GM12801 (cell line): Measurements from ENCODE around the gene GPR61.

Source experiments
- CTCF ChIP-seq: IDR thresholded peaks from one replicate; pipeline ENCODE4 v1.5.1; 2011; ENCODE audit warnings: control low read depth; ENCODE audit not compliant: insufficient read length; ENCODE audit errors: extremely low read depth

The GPR61 gene

GRCh38 chr1:109500941-109501381, 38.7 kb upstream of the GPR61 start:
- no peak for TF ChIP-seq CTCF

- no peak for TF ChIP-seq CTCF
Measured at GRCh38 chr1:109501644-109502363, 37.9 kb upstream of the GPR61 start.

DNA sequence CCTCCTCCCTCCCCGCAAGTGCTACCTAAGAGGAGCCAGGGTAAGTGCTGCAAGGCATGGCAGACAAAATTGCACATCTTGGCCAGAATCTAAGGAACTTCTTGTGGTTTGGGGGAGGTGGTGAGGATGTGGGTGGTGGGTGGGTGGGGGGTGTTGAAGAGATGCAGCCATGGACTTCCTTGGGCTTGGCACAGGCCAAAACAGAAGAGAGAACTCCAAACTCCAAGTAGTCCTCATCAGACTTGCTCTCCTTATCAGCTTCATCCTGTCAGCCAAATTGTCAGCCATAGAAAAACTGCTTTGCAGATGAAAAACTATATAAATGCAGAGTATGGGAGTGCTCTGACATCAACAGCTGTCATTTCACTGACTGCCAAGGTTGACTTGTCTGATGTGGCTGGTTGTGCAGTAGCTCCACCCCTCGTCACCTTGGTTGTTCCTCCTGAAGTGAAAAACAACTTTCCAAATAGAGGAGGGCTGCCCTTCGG, 37.3 kb upstream of the GPR61 start:
- no peak for TF ChIP-seq CTCF

DNA sequence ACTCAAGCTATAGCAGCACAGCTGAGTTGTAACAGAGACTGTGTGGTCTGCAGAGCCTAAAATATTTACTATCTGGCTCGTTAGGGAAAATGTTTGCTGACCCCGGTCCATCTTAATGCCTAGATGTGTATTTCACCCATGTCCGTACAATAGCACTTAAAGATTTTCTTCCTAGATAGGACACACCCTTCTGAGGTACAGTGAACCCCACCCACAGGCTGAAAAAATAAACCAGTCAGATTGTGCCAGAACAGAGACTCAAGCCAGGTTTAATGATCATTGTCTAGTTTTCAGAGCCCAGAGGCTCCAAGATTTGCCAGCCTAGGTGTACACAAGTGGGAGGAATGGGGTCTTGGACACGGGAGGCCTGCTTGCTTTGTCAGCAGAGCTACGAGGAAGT, 35.7 kb upstream of the GPR61 start:
- no peak for TF ChIP-seq CTCF

GRCh38 chr1:109504974-109505373, 34.7 kb upstream of the GPR61 start:
- no peak for TF ChIP-seq CTCF

- no peak for TF ChIP-seq CTCF
Measured at GRCh38 chr1:109508001-109508872, 31.4 kb upstream of the GPR61 start.

GRCh38 chr1:109508873-109509175, 30.8 kb upstream of the GPR61 start:
- TF ChIP-seq CTCF: no peak
